ENCODE data around the gene GLP1R. TPM values are rescaled to one million over a fixed set of nuclear protein-coding genes. Genes with fewer than 3 reads are reported as not detected.

Gene GLP1R
- polyA plus RNA-seq, 1 of the 3 experiments (the other 2 are of a cell fraction), result not detected

DNA sequence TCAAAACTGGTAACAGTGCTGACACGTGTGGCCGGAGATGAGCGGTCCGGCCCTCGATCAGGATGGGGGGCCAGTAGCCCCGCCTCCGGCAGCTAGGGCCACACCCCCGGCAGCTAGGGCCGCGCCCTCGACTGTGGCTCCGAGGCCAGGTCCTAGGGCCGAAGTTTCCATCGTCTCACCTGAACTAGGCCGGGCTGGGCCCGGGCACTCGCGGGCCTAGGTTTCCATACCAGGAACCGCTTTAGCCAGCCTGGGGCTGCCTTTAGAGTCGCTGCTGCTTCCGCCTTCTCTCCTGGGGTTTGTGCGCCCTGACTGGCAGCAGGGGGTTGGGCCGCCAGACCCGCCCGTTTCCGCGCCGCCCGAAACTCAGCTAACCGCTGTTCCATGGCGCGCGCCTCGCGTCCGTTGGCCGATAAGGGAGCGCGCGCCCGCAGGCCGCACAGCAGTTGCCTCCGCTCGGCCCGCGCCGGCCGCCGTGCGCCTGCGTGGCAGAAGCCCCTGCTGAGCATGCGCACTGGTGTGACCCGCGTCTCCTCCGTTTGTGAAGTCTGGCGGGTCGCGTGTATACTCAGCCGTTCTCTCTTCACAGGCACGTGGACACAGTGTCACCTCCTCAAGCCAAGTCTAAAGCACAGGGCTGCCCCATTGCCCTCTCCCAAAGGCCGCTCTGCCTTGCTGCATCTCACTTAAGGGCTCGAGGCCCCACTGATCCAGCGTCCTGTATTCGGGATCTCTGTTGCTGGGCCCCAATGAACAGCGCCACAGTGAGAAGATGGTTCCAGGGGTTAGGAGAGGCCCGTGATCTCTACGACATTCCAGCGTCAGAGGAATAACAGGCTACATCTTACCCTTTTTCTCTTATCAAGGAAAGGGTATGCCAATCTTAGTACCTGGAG is 66.4 kb downstream of the GLP1R start, which contains the start of gene SAYSD1:
Gene SAYSD1, minus strand, starts transcription at position 483 of the 896 bp plus-strand sequence. Its CDS starts 97 bp downstream, at position 386.
- no peak for TF ChIP-seq EZH2phosphoT487 (IDR thresholded peaks at IDR 0.05; ENCODE audit: borderline replicate concordance, low read depth)
- TF ChIP-seq RXRA (IDR thresholded peaks at IDR 0.05; ENCODE audit: borderline replicate concordance, low read depth), result no peak
- TF ChIP-seq FOXJ3 (CRISPR knock-in tag; IDR thresholded peaks at IDR 0.05), result no peak
- TF ChIP-seq TCF12 (IDR thresholded peaks at IDR 0.05), result no peak
- no peak for TF ChIP-seq ZBTB33 (IDR thresholded peaks at IDR 0.05; ENCODE audit: borderline replicate concordance, low read depth)
- TF ChIP-seq, protein P1, sequence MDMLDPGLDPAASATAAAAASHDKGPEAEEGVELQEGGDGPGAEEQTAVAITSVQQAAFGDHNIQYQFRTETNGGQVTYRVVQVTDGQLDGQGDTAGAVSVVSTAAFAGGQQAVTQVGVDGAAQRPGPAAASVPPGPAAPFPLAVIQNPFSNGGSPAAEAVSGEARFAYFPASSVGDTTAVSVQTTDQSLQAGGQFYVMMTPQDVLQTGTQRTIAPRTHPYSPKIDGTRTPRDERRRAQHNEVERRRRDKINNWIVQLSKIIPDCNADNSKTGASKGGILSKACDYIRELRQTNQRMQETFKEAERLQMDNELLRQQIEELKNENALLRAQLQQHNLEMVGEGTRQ (IDR thresholded peaks at IDR 0.05; ENCODE audit: borderline replicate concordance, low read depth, low read length), result no peak
- TF ChIP-seq RAD21 (IDR thresholded peaks at IDR 0.05; ENCODE audit: low read length), result no peak
- TF ChIP-seq GATA2 (CRISPR knock-in tag; IDR thresholded peaks at IDR 0.05), result peak; percentile 69
- TF ChIP-seq NRF1 (IDR thresholded peaks at IDR 0.05; ENCODE audit: low read depth, low read length), result peak; percentile 100
- no peak for TF ChIP-seq FOXM1 (IDR thresholded peaks at IDR 0.05; ENCODE audit: low read depth)
- no peak for TF ChIP-seq RFX5 (IDR thresholded peaks at IDR 0.05; ENCODE audit: low read length)
- no peak for TF ChIP-seq FOSL2 (IDR thresholded peaks at IDR 0.05; ENCODE audit: borderline replicate concordance, low read depth)
- TF ChIP-seq MEF2A (IDR thresholded peaks at IDR 0.05; ENCODE audit: borderline replicate concordance, low read depth), result no peak
- peak; percentile 41; the same call in 1 of the 2 replicates for TF ChIP-seq SIN3A (IDR thresholded peaks at IDR 0.05; ENCODE audit: borderline replicate concordance, low read depth, low read length)
- TF ChIP-seq PBX3 (IDR thresholded peaks at IDR 0.05), result peak; percentile 58
- peak; percentile 96 for TF ChIP-seq MXI1 (IDR thresholded peaks at IDR 0.05; ENCODE audit: low read depth, low read length)
- no peak for TF ChIP-seq SMC3 (IDR thresholded peaks at IDR 0.05; ENCODE audit: low read depth, low read length)
- no peak for TF ChIP-seq GABPA (IDR thresholded peaks at IDR 0.05; ENCODE audit: low read depth)
- TF ChIP-seq, protein P2, sequence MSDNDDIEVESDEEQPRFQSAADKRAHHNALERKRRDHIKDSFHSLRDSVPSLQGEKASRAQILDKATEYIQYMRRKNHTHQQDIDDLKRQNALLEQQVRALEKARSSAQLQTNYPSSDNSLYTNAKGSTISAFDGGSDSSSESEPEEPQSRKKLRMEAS (IDR thresholded peaks at IDR 0.05; ENCODE audit: low read depth), result peak; percentile 96
- TF ChIP-seq, protein P3, sequence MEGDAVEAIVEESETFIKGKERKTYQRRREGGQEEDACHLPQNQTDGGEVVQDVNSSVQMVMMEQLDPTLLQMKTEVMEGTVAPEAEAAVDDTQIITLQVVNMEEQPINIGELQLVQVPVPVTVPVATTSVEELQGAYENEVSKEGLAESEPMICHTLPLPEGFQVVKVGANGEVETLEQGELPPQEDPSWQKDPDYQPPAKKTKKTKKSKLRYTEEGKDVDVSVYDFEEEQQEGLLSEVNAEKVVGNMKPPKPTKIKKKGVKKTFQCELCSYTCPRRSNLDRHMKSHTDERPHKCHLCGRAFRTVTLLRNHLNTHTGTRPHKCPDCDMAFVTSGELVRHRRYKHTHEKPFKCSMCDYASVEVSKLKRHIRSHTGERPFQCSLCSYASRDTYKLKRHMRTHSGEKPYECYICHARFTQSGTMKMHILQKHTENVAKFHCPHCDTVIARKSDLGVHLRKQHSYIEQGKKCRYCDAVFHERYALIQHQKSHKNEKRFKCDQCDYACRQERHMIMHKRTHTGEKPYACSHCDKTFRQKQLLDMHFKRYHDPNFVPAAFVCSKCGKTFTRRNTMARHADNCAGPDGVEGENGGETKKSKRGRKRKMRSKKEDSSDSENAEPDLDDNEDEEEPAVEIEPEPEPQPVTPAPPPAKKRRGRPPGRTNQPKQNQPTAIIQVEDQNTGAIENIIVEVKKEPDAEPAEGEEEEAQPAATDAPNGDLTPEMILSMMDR (IDR thresholded peaks at IDR 0.05), result no peak
- TF ChIP-seq JUND (IDR thresholded peaks at IDR 0.05), result no peak
- TF ChIP-seq ELF1 (IDR thresholded peaks at IDR 0.05), result peak; percentile 52; the same call in 1 of the 2 replicates
- TF ChIP-seq TAF1 (IDR thresholded peaks at IDR 0.05; ENCODE audit: borderline replicate concordance, low read depth, low read length), result peak; percentile 44; the same call in 1 of the 2 replicates
- no peak for TF ChIP-seq RCOR1 (IDR thresholded peaks at IDR 0.05; ENCODE audit: low read length)
- H4K20me1 ChIP-seq (ENCODE audit: insufficient read depth), result no peaks in the 10 kb centered on the region
- WGBS (ENCODE audit: low lambda C conversion rate), result 27% methylated on average over 9 of the region's 68 CpGs
- 0 out of 2 replicates have a peak, but pooled peaks cover 3% of the 10 kb centered on the region for H3K79me2 ChIP-seq (ENCODE audit: insufficient read depth)
- peaks cover 0 to 8% of the 10 kb centered on the region in 2 experiments; a peak in 2 of 4 replicates for H3K4me1 ChIP-seq (ENCODE audit: control insufficient read depth in 1 of 2, insufficient read depth in 2 of 2, low read depth in 1 of 2, low read length in 1 of 2)
- H3K9me3 ChIP-seq, result no peaks in the 10 kb centered on the region
- no peaks in the 10 kb centered on the region for H3F3A ChIP-seq (replicated peaks; ENCODE audit: insufficient read depth)
- H3K27me3 ChIP-seq (ENCODE audit: insufficient read depth), result no peaks in the 10 kb centered on the region
- H3K9me2 ChIP-seq, result no peaks in the 10 kb centered on the region
- ChIA-PET POLR2A (interaction anchor here (1.3 to 1.7 kb wide), 2 partner anchors 25 to 56 kb away, joined by 3 read pairs; no protein-coding TSS in a partner anchor), CTCF (interaction anchor here (1.0 to 1.3 kb wide), 3 partner anchors 23 to 119 kb away, joined by 3 to 4 read pairs (median 3); no protein-coding TSS in a partner anchor)
- peak within 1 kb of the TSS; percentile 73 for H3K4me2 ChIP-seq
- H3K36me3 ChIP-seq (replicated peaks in 1 of 2; ENCODE audit: control insufficient read depth in 1 of 2, insufficient read depth in 2 of 2, low read length in 1 of 2), result peaks cover 2 to 6% of the 10 kb centered on the region in 2 experiments
- peak; percentile 93 for DNase-seq
- peak within 1 kb of the TSS; percentile 99 for H2AFZ ChIP-seq (ENCODE audit: low read depth)
- peak within 1 kb of the TSS; percentile 82 for H3K9ac ChIP-seq
- peak within 1 kb of the TSS; percentile 77 to 97 for H3K27ac ChIP-seq (ENCODE audit: low read depth in 2 of 2, low read length in 1 of 2)
- peak within 1 kb of the TSS; percentile 81 to 83 for H3K4me3 ChIP-seq (ENCODE audit: low read depth in 2 of 2, low read length in 1 of 2)

Data from SK-N-SH (cell line).